ENCODE data around the gene SH2D3C.
A peak's percentile ranks its signal among the peaks of the same experiment; 100 is the strongest.

DNA sequence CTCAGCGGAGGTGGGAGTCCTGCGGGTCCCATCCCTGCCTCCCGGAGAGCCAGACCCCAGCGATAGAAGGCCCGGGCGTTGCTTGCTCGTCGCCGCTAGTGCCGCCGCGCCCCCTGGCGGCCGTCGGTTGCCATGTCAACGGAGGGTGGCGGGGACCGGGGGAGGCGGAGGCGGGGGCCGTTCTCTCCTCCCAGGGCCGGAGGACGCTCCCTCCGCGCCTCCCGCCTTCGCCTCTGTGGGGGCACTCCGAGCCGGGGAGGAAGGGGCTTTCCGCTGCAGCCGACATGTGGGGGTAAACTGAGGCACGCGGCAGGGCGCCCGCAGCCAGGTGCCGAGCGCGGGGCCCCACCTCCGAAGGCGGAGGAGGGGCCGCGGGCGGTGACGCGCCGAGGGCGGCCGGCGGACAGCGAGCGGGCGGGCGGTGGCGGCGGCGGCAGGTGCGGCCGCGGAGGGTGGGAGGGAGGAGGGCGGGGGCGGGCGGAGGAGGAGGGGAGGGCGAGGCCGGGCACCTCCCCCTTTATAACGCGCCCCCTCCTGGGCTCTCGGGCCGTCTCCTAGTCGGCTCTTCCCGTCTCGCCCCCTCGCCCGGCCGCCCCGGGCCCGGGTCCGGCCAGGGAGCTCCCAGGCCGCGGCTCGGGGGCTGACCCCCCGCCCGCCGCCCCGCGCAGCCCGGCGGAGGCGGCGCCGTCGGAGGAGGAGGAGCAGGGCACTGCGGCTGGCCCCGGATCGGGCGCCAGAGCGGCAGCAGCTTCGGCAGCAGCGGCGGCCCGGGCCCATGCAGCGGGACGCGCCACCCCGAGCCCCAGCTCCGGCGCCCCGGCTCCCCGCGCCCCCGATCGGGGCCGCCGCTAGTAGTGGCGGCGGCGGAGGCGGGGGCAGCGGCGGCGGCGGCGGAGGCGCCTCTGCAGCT is 6.8 kb upstream of the SH2D3C start:
- TF ChIP-seq POLR2A (conservative IDR thresholded peaks at IDR 0.05) (no peak), SP1 (CRISPR knock-in tag; IDR thresholded peaks at IDR 0.05) (peak; percentile 62; the same call in 1 of the 2 replicates)
- TF ChIP-seq, protein P1, sequence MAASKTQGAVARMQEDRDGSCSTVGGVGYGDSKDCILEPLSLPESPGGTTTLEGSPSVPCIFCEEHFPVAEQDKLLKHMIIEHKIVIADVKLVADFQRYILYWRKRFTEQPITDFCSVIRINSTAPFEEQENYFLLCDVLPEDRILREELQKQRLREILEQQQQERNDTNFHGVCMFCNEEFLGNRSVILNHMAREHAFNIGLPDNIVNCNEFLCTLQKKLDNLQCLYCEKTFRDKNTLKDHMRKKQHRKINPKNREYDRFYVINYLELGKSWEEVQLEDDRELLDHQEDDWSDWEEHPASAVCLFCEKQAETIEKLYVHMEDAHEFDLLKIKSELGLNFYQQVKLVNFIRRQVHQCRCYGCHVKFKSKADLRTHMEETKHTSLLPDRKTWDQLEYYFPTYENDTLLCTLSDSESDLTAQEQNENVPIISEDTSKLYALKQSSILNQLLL (CRISPR knock-in tag; IDR thresholded peaks at IDR 0.05; ENCODE audit: borderline replicate concordance), result no peak

Measured in K562 (cell line).